ENCODE measurements around the gene ART3.
"Not testable (repeated sequence)": the region's sequence is repeated elsewhere in the genome, so short reads cannot be mapped to it uniquely, and the experiment has no call there.

Gene ART3

DNA sequence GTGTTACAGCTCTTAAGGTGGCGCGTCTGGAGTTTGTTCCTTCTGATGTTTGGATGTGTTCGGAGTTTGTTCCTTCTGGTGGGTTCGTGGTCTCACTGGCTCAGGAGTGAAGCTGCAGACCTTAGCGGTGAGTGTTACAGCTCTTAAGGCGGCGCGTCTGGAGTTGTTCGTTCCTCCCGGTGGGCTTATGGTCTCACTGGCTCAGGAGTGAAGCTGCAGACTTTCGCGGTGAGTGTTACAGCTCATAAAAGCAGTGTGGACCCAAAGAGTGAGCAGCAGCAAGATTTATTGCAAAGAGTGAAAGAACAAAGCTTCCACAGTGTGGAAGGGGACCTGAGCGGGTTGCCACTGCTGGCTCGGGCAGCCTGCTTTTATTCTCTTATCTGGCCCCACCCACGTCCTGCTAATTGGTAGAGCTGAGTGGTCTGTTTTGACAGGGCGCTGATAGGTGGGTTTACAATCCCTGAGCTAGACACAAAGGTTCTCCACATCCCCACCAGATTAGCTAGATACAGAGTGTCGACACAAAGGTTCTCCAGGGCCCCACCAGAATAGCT, 24.6 kb upstream of the ART3 start:
- H3K27me3 ChIP-seq (ENCODE audit: control insufficient read depth in 5 of 5, insufficient read depth in 4 of 5, low read length in 5 of 5) = not testable (repeated sequence)

GRCh38 chr4:76050560-76051050, 23.9 kb upstream of the ART3 start:
- H3K4me3 ChIP-seq (ENCODE audit: low read depth in 1 of 5, low read length in 5 of 5); H3K4me1 ChIP-seq (ENCODE audit: control insufficient read depth in 5 of 5, insufficient read depth in 5 of 5, low read length in 5 of 5): not testable (repeated sequence)

More for the DNA sequence above, 24.6 kb upstream of the ART3 start:
- H3K27ac ChIP-seq (ENCODE audit: low read depth, low read length); H3K9ac ChIP-seq (ENCODE audit: low read length in 5 of 5); H3K4me3 ChIP-seq (ENCODE audit: low read depth in 1 of 5, low read length in 5 of 5); H3K9me3 ChIP-seq (ENCODE audit: control insufficient read depth in 5 of 5, low read length in 5 of 5); H3K36me3 ChIP-seq (ENCODE audit: control insufficient read depth in 5 of 5, insufficient read depth in 5 of 5, low read length in 5 of 5); H3K4me1 ChIP-seq (ENCODE audit: control insufficient read depth in 5 of 5, insufficient read depth in 5 of 5, low read length in 5 of 5): not testable (repeated sequence)

DNA sequence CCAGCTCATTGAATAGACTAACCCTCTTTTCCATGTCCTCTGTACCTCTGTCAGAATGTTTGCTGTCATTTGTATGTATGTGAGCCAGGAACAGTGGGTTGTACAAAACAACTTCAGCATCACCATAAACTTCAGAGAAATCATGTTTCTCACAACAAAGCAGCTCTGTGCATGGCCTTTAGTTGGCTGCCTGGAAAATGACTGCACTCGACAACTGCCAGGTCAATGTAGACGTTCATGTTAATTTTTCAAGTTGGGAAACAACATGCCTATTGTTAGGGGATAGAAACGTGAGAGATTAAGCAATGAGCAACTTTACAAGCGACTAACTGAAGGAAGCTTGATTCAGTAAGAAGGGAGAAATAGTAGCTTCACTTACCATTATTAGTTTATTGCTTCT, 20.8 kb upstream of the ART3 start:
- H3K9me3 ChIP-seq (ENCODE audit: control insufficient read depth in 5 of 5, low read length in 5 of 5) = no peaks in the 10 kb centered on the region
- peaks cover 0 to 8% (median 0%) of the 10 kb centered on the region in 5 donors for H3K27me3 ChIP-seq (ENCODE audit: control insufficient read depth in 5 of 5, insufficient read depth in 4 of 5, low read length in 5 of 5)
- no peak overlapping the region for H3K9ac ChIP-seq (ENCODE audit: low read length in 5 of 5)
- no peaks in the 10 kb centered on the region for H3K4me1 ChIP-seq (ENCODE audit: control insufficient read depth in 5 of 5, insufficient read depth in 5 of 5, low read length in 5 of 5)
- H3K27ac ChIP-seq (ENCODE audit: low read depth, low read length) = no peak overlapping the region
- no peak overlapping the region for H3K4me3 ChIP-seq (ENCODE audit: low read depth in 1 of 5, low read length in 5 of 5)
- H3K36me3 ChIP-seq (ENCODE audit: control insufficient read depth in 5 of 5, insufficient read depth in 5 of 5, low read length in 5 of 5) = no peaks in the 10 kb centered on the region

More at GRCh38 chr4:76050560-76051050, 23.9 kb upstream of the ART3 start:
- H3K27ac ChIP-seq (ENCODE audit: low read depth, low read length); H3K27me3 ChIP-seq (ENCODE audit: control insufficient read depth in 5 of 5, insufficient read depth in 4 of 5, low read length in 5 of 5); H3K36me3 ChIP-seq (ENCODE audit: control insufficient read depth in 5 of 5, insufficient read depth in 5 of 5, low read length in 5 of 5); H3K9me3 ChIP-seq (ENCODE audit: control insufficient read depth in 5 of 5, low read length in 5 of 5); H3K9ac ChIP-seq (ENCODE audit: low read length in 5 of 5): not testable (repeated sequence)

DNA sequence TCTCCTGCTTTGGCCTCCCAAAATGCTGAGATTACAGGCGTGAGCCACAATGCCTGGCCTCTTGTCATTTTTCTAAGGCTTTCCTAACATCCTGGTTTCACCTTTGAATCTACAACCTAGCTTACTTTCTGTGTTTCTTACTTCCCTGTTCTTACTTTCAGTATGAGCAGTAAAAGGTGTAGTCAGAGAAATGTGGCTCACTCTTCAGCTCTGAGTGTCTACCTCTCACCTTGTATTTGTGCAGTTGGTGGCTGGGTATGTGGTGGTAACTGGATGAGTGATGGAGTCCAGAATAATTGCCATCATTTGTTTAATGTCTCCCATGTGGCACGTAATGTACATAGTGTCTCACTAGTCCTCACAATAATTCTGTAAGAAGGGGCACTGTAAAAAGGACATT, 19.5 kb upstream of the ART3 start:
- H3K9me3 ChIP-seq (ENCODE audit: control insufficient read depth in 5 of 5, low read length in 5 of 5) = no peaks in the 10 kb centered on the region
- H3K27ac ChIP-seq (ENCODE audit: low read depth, low read length) = no peak overlapping the region
- H3K4me3 ChIP-seq (ENCODE audit: low read depth in 1 of 5, low read length in 5 of 5) = no peak overlapping the region
- no peak overlapping the region for H3K9ac ChIP-seq (ENCODE audit: low read length in 5 of 5)
- no peaks in the 10 kb centered on the region for H3K36me3 ChIP-seq (ENCODE audit: control insufficient read depth in 5 of 5, insufficient read depth in 5 of 5, low read length in 5 of 5)
- H3K27me3 ChIP-seq (ENCODE audit: control insufficient read depth in 5 of 5, insufficient read depth in 4 of 5, low read length in 5 of 5) = peaks cover 0 to 8% (median 0%) of the 10 kb centered on the region in 5 donors
- H3K4me1 ChIP-seq (ENCODE audit: control insufficient read depth in 5 of 5, insufficient read depth in 5 of 5, low read length in 5 of 5) = no peaks in the 10 kb centered on the region

GRCh38 chr4:76055421-76055820, 19.1 kb upstream of the ART3 start:
- Histone ChIP-seq H3K4me1 (ENCODE audit: control insufficient read depth in 5 of 5, insufficient read depth in 5 of 5, low read length in 5 of 5) (no peaks in the 10 kb centered on the region), H3K27ac (ENCODE audit: low read depth, low read length) (no peak overlapping the region), H3K9me3 (ENCODE audit: control insufficient read depth in 5 of 5, low read length in 5 of 5) (no peaks in the 10 kb centered on the region), H3K4me3 (ENCODE audit: low read depth in 1 of 5, low read length in 5 of 5) (no peak overlapping the region), H3K9ac (ENCODE audit: low read length in 5 of 5) (no peak overlapping the region), H3K36me3 (ENCODE audit: control insufficient read depth in 5 of 5, insufficient read depth in 5 of 5, low read length in 5 of 5) (no peaks in the 10 kb centered on the region), H3K27me3 (ENCODE audit: control insufficient read depth in 5 of 5, insufficient read depth in 4 of 5, low read length in 5 of 5) (peaks cover 0 to 8% (median 0%) of the 10 kb centered on the region in 5 donors)

DNA sequence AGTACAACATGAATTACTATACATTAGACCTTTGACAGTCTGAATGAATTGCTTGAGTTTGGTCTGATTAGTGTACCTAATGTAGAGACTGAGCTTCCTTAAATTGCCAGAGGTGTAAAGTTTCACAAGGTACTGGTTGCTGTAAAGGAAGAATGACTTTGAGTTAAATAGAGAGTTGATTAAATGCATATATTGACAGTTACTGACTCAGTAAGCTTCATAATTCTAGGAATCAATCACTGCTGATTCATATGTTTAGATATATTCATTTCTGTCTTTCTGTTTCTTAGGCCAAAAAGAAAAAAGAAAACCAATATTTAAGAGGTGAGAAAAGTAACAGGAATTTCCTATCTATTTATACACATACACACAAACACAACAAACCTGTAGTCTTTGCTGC, 16.2 kb upstream of the ART3 start:
- Histone ChIP-seq H3K9me3 (ENCODE audit: control insufficient read depth in 5 of 5, low read length in 5 of 5) (no peaks in the 10 kb centered on the region), H3K4me3 (ENCODE audit: low read depth in 1 of 5, low read length in 5 of 5) (no peak overlapping the region), H3K27ac (ENCODE audit: low read depth, low read length) (no peak overlapping the region), H3K4me1 (ENCODE audit: control insufficient read depth in 5 of 5, insufficient read depth in 5 of 5, low read length in 5 of 5) (no peaks in the 10 kb centered on the region), H3K9ac (ENCODE audit: low read length in 5 of 5) (no peak overlapping the region), H3K27me3 (ENCODE audit: control insufficient read depth in 5 of 5, insufficient read depth in 4 of 5, low read length in 5 of 5) (peaks cover 0 to 8% (median 0%) of the 10 kb centered on the region in 5 donors), H3K36me3 (ENCODE audit: control insufficient read depth in 5 of 5, insufficient read depth in 5 of 5, low read length in 5 of 5) (no peaks in the 10 kb centered on the region)

- no peaks in the 10 kb centered on the region for H3K36me3 ChIP-seq (ENCODE audit: control insufficient read depth in 5 of 5, insufficient read depth in 5 of 5, low read length in 5 of 5)
- H3K9me3 ChIP-seq (ENCODE audit: control insufficient read depth in 5 of 5, low read length in 5 of 5) = no peaks in the 10 kb centered on the region
- no peaks in the 10 kb centered on the region for H3K4me1 ChIP-seq (ENCODE audit: control insufficient read depth in 5 of 5, insufficient read depth in 5 of 5, low read length in 5 of 5)
- H3K27me3 ChIP-seq (ENCODE audit: control insufficient read depth in 5 of 5, insufficient read depth in 4 of 5, low read length in 5 of 5) = peaks cover 0 to 4% (median 0%) of the 10 kb centered on the region in 5 donors
- H3K4me3 ChIP-seq (ENCODE audit: low read depth in 1 of 5, low read length in 5 of 5) = no peak overlapping the region
- no peak overlapping the region for H3K27ac ChIP-seq (ENCODE audit: low read depth, low read length)
- H3K9ac ChIP-seq (ENCODE audit: low read length in 5 of 5) = no peak overlapping the region
These were observed 15.6 kb upstream of the ART3 start for GRCh38 chr4:76058888-76059426.

DNA sequence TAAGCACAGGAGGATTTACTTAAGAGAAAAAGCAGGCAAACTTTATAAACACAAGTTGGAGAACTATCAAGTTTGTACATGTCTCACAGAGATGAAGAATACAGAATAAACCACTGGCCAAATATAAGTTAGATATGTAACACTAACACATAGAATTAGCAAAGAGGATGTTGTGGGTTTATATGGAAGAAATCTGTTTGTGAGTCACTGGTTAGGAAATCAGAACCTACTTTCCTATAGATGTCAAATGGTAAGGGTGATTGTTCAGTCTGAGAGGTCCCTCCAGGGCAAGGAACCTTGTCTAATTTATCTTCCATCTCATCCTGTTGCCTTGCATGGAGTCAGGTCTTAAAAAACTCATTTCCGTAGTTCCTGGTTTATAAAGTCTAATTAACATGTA, 14.8 kb upstream of the ART3 start:
- Histone ChIP-seq H3K9me3 (ENCODE audit: control insufficient read depth in 5 of 5, low read length in 5 of 5) (no peaks in the 10 kb centered on the region), H3K27me3 (ENCODE audit: control insufficient read depth in 5 of 5, insufficient read depth in 4 of 5, low read length in 5 of 5) (peaks cover 0 to 4% (median 0%) of the 10 kb centered on the region in 5 donors), H3K27ac (ENCODE audit: low read depth, low read length) (no peak overlapping the region)

GRCh38 chr4:76060506-76060905, 14.0 kb upstream of the ART3 start:
- Histone ChIP-seq H3K36me3 (ENCODE audit: control insufficient read depth in 5 of 5, insufficient read depth in 5 of 5, low read length in 5 of 5) (no peaks in the 10 kb centered on the region), H3K9ac (ENCODE audit: low read length in 5 of 5) (no peak overlapping the region), H3K9me3 (ENCODE audit: control insufficient read depth in 5 of 5, low read length in 5 of 5) (no peaks in the 10 kb centered on the region), H3K4me3 (ENCODE audit: low read depth in 1 of 5, low read length in 5 of 5) (no peak overlapping the region), H3K4me1 (ENCODE audit: control insufficient read depth in 5 of 5, insufficient read depth in 5 of 5, low read length in 5 of 5) (no peaks in the 10 kb centered on the region), H3K27ac (ENCODE audit: low read depth, low read length) (no peak overlapping the region), H3K27me3 (ENCODE audit: control insufficient read depth in 5 of 5, insufficient read depth in 4 of 5, low read length in 5 of 5) (peaks cover 0 to 4% (median 0%) of the 10 kb centered on the region in 5 donors)

More for the DNA sequence above, 14.8 kb upstream of the ART3 start:
- Histone ChIP-seq H3K4me1 (ENCODE audit: control insufficient read depth in 5 of 5, insufficient read depth in 5 of 5, low read length in 5 of 5) (no peaks in the 10 kb centered on the region), H3K9ac (ENCODE audit: low read length in 5 of 5) (no peak overlapping the region), H3K4me3 (ENCODE audit: low read depth in 1 of 5, low read length in 5 of 5) (no peak overlapping the region), H3K36me3 (ENCODE audit: control insufficient read depth in 5 of 5, insufficient read depth in 5 of 5, low read length in 5 of 5) (no peaks in the 10 kb centered on the region)

GRCh38 chr4:76061421-76061820, 13.1 kb upstream of the ART3 start:
- Histone ChIP-seq H3K4me1 (ENCODE audit: control insufficient read depth in 5 of 5, insufficient read depth in 5 of 5, low read length in 5 of 5) (no peaks in the 10 kb centered on the region), H3K9ac (ENCODE audit: low read length in 5 of 5) (no peak overlapping the region), H3K27ac (ENCODE audit: low read depth, low read length) (no peak overlapping the region), H3K9me3 (ENCODE audit: control insufficient read depth in 5 of 5, low read length in 5 of 5) (no peaks in the 10 kb centered on the region), H3K4me3 (ENCODE audit: low read depth in 1 of 5, low read length in 5 of 5) (no peak overlapping the region), H3K36me3 (ENCODE audit: control insufficient read depth in 5 of 5, insufficient read depth in 5 of 5, low read length in 5 of 5) (no peaks in the 10 kb centered on the region), H3K27me3 (ENCODE audit: control insufficient read depth in 5 of 5, insufficient read depth in 4 of 5, low read length in 5 of 5) (no peaks in the 10 kb centered on the region)
